Measurements from ENCODE around the gene PF4V1.

PF4V1 gene

GRCh38 chr4:73853246-73853704 is at the start of gene PF4V1:
Gene PF4V1 (plus strand): TSS chr4:73853296. CDS start chr4:73853363, 67 bp downstream.
- DNase-seq = no peak

GRCh38 chr4:73810191-73810590 is 42.9 kb upstream of the PF4V1 start:
- DNase-seq = no peak

- DNase-seq = no peak
Measured at GRCh38 chr4:73811841-73812240, 41.3 kb upstream of the PF4V1 start.

GRCh38 chr4:73814679-73815078 is 38.4 kb upstream of the PF4V1 start:
- no peak for DNase-seq

- DNase-seq = no peak
Measured at GRCh38 chr4:73815145-73815544, 38.0 kb upstream of the PF4V1 start.

- DNase-seq = no peak
Measured at GRCh38 chr4:73816814-73817213, 36.3 kb upstream of the PF4V1 start.

- DNase-seq = no peak
Measured at GRCh38 chr4:73817341-73817740, 35.8 kb upstream of the PF4V1 start.

GRCh38 chr4:73821325-73821724 is 31.8 kb upstream of the PF4V1 start:
- no peak for DNase-seq

- no peak for DNase-seq
Measured at GRCh38 chr4:73822389-73822788, 30.7 kb upstream of the PF4V1 start.

- DNase-seq = no peak
Measured at GRCh38 chr4:73822812-73823504, 30.1 kb upstream of the PF4V1 start.

GRCh38 chr4:73823760-73824159 is 29.3 kb upstream of the PF4V1 start:
- DNase-seq = no peak

- DNase-seq = no peak
Measured at GRCh38 chr4:73828956-73829355, 24.1 kb upstream of the PF4V1 start.

GRCh38 chr4:73831569-73831968 is 21.5 kb upstream of the PF4V1 start:
- DNase-seq = no peak

- DNase-seq = no peak
Measured at GRCh38 chr4:73832651-73833237, 20.4 kb upstream of the PF4V1 start.

- no peak for DNase-seq
Measured at GRCh38 chr4:73836373-73837279, 16.5 kb upstream of the PF4V1 start, which contains the start of gene CXCL6. Gene CXCL6 (plus strand): TSS chr4:73836678. CDS start chr4:73836751, 73 bp downstream.

GRCh38 chr4:73839071-73839470 is 14.0 kb upstream of the PF4V1 start:
- no peak for DNase-seq

GRCh38 chr4:73839715-73840114 is 13.4 kb upstream of the PF4V1 start:
- no peak for DNase-seq

GRCh38 chr4:73841243-73841925 is 11.7 kb upstream of the PF4V1 start:
- no peak for DNase-seq

GRCh38 chr4:73842696-73843095 is 10.4 kb upstream of the PF4V1 start:
- DNase-seq = no peak

- no peak for DNase-seq
Measured at GRCh38 chr4:73843369-73843768, 9.7 kb upstream of the PF4V1 start.

- DNase-seq = no peak
Measured at GRCh38 chr4:73844345-73844744, 8.8 kb upstream of the PF4V1 start.

GRCh38 chr4:73844806-73845205 is 8.3 kb upstream of the PF4V1 start:
- DNase-seq = no peak

Measured in NCI-H524 treated with DMSO at 0.1 percent for 48 hours (cell line).